Activated B cell treated with CpG ODN at 0.5 μM for 24 hours (primary cell): Measurements from ENCODE around the gene RPS2. TPM values are rescaled to one million over a fixed set of nuclear protein-coding genes. Genes with fewer than 3 reads are reported as not detected.

ENCODE experiments used
- ATAC-seq: fragments of 200-7000 bp; cut with Tn5 transposase; one replicate; pipeline ENCODE4 v1.10.0; 2021; ENCODE audit warnings: low read depth, mild to moderate bottlenecking, moderate library complexity
- CTCF ChIA-PET: fragments of 350-600 bp; sonication (Branson Sonifier 250); formaldehyde crosslinking; loops from one replicate; lab custom pipeline; 2021; ENCODE audit warnings: antibody characterized with exemption; lab: Charles Lee
- POLR2A ChIA-PET: fragments of 350-600 bp; sonication (Branson Sonifier 250); formaldehyde crosslinking; loops from one replicate; lab custom pipeline; 2021; ENCODE audit warnings: antibody characterized with exemption; lab: Charles Lee
- DNase-seq: peaks from one replicate; pipeline ENCODE4 v3.0.0; 2022
- H3K27ac Mint-ChIP-seq: one replicate; pipeline ENCODE4 v1.8.0; 2020; ENCODE audit warnings: mixed read lengths
- H3K27me3 Mint-ChIP-seq: one replicate; pipeline ENCODE4 v1.8.0; 2021; ENCODE audit warnings: mixed read lengths
- H3K36me3 Mint-ChIP-seq: one replicate; pipeline ENCODE4 v1.8.0; 2021; ENCODE audit warnings: low read depth, mixed read lengths
- H3K4me1 Mint-ChIP-seq: one replicate; pipeline ENCODE4 v1.8.0; 2021; ENCODE audit warnings: mixed read lengths
- H3K4me3 Mint-ChIP-seq: one replicate; pipeline ENCODE4 v1.8.0; 2020; ENCODE audit warnings: mild to moderate bottlenecking, mixed read lengths
- H3K9me3 Mint-ChIP-seq: one replicate; pipeline ENCODE4 v1.8.0; 2020; ENCODE audit warnings: mixed read lengths
- intact Hi-C: fragments of 100-400 bp; cut with micrococcal nuclease; formaldehyde crosslinking; loops from one replicate; pipeline ENCODE4 v1.15.1; 2024
- total RNA-seq: library from RNA; stranded (reverse); gene quantifications from 2 replicates; pipeline ENCODE4 v1.2.3, GENCODE V29; 2022
- TF ChIP-seq, protein P1 (sequence below): fragments of 200-600 bp; IDR thresholded peaks from one replicate; pipeline ENCODE4 v1.8.0; 2022; ENCODE audit warnings: antibody characterized with exemption, mild to moderate bottlenecking

RPS2 gene
- total RNA-seq, 1 donor from 2014 or later = 5,116 TPM

DNA sequence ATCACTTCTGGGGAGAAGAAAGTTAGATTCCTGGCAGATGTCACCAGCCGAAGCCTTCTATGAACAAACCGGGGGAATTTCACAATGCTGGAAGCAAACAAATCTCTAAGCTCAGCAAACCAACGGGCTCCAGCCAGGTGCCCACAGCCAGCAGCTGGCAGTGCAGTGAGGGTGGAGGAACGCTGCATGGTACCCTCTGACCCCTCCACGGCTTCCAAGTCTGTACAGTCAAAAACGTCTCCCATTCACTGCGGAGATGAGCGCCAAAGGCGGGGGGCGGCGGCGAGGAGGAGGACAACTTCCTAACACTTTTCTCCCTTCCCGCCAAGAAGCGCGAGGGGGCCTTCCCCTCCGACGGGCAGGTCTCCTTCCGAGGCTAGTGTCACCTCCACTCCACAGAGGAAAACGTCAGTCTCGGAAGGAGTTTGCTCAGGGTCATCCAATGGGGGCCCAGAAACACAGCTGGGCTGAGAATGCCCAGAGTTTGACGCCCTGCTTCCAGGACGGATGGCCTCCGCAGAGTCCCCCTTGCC lies 44.1 kb upstream of the RPS2 start:
- Mint-ChIP-seq H3K36me3 (peaks cover 14% of the 10 kb centered on the region), H3K27me3 (no peaks in the 10 kb centered on the region), H3K9me3 (no peaks in the 10 kb centered on the region), H3K27ac (peak overlapping the region; percentile 81), H3K4me3 (peak overlapping the region; percentile 84), H3K4me1 (peaks cover 47% of the 10 kb centered on the region)
- DNase-seq = no peak
- no peak for ATAC-seq
- ChIA-PET CTCF (no interaction called here), POLR2A (interaction anchor here (0.6 to 3.5 kb wide), 9 partner anchors 16 to 494 kb away, joined by 3 to 22 read pairs (median 4); partner anchors contain the start of genes GFER, RPS2, TBL3 and TRAF7)
- intact Hi-C loops = loop anchor here (1.0 to 5.0 kb wide), 6 partner anchors 14 to 674 kb away; partner anchors contain the start of genes KCTD5, MLST8, NTHL1 and RPS2
- TF ChIP-seq, protein P1, sequence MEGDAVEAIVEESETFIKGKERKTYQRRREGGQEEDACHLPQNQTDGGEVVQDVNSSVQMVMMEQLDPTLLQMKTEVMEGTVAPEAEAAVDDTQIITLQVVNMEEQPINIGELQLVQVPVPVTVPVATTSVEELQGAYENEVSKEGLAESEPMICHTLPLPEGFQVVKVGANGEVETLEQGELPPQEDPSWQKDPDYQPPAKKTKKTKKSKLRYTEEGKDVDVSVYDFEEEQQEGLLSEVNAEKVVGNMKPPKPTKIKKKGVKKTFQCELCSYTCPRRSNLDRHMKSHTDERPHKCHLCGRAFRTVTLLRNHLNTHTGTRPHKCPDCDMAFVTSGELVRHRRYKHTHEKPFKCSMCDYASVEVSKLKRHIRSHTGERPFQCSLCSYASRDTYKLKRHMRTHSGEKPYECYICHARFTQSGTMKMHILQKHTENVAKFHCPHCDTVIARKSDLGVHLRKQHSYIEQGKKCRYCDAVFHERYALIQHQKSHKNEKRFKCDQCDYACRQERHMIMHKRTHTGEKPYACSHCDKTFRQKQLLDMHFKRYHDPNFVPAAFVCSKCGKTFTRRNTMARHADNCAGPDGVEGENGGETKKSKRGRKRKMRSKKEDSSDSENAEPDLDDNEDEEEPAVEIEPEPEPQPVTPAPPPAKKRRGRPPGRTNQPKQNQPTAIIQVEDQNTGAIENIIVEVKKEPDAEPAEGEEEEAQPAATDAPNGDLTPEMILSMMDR = no peak

DNA sequence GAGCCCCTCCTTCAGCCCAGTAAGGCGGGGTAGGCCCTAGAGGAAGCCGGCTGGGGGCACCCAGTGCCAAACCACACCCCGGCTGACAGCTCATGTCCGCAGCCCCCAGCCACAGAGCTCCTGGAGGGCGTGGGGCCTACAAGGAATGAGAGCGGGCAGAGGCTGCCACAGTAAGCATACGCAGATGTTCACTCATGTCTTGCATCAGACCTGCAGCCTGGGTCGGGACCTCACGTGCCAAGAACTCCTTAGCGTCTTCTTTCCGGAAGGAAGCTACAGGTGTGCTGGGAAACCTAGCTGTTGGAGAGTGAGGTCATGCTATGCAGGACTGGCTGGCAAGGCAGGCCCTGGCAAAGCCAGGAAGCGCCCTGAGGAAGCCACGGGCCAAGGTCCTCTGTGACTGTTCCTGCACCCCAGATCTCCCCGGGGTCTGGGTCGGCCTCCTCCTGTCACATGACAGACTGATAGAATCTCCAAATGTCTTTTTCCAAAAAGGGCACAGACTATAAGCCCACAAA lies 43.4 kb upstream of the RPS2 start:
- Mint-ChIP-seq H3K27ac (peak overlapping the region; percentile 81), H3K27me3 (no peaks in the 10 kb centered on the region), H3K4me1 (peaks cover 47% of the 10 kb centered on the region), H3K4me3 (peak overlapping the region; percentile 84), H3K9me3 (no peaks in the 10 kb centered on the region), H3K36me3 (peaks cover 14% of the 10 kb centered on the region)
- CTCF ChIA-PET = no interaction called here
- DNase-seq (no peak), ATAC-seq (no peak)
- intact Hi-C loops = loop anchor here (2.0 to 5.0 kb wide), 4 partner anchors 15 to 674 kb away; partner anchors contain the start of genes KCTD5, MLST8 and RPS2
- POLR2A ChIA-PET = interaction anchor here (0.6 to 3.5 kb wide), 6 partner anchors 16 to 495 kb away, joined by 3 to 22 read pairs (median 8); partner anchors contain the start of genes MSRB1, RPS2 and TRAF7
- TF ChIP-seq, protein P1 = no peak

DNA sequence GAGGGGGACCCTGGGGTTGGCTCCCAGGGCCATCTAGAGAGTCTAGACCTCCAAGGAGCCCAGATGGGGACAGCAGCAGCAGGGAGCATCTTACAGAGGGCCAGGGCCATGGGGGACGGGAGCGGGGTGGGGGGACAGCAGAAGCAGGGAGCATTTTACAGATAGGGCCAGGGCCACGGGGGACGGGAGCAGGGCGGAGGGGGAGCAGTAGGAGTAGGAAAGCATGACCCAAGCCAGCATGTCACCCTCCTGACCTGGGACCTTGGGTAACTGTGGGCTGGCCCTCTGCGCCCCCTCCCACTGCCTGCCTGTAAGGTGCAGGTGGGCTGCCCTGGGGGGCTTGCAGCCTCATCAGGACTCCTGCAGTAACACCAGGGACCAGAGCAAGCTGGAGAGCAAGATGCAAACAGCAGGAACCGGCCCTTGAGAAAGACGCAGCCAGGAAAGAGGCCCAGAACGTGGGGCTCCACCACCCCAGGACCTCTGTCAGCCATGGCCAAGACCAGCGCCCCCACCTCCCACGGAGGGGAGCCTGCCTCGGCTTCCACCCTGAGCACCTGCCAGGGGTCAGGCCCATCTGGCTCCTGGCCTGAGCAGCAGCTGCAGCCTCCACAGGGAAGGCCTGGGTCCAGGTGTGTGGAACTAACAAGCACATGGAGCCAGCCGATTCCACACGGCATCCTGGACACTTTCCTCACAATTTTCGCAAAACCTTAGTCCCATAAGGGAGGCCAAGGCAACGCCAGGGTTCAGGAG lies 42.6 kb upstream of the RPS2 start:
- H3K9me3 Mint-ChIP-seq = no peaks in the 10 kb centered on the region
- no peak overlapping the region for H3K27ac Mint-ChIP-seq
- intact Hi-C loops = loop anchor here (5.0 kb wide), 2 partner anchors 200 to 675 kb away; partner anchors contain the start of genes KCTD5 and MLST8
- ChIA-PET POLR2A (interaction anchor here (1.0 to 3.5 kb wide), 4 partner anchors 15 to 147 kb away, joined by 4 to 22 read pairs (median 16); partner anchors contain the start of genes MSRB1, RPS2 and TRAF7), CTCF (no interaction called here)
- H3K36me3 Mint-ChIP-seq = peaks cover 17% of the 10 kb centered on the region
- H3K27me3 Mint-ChIP-seq = no peaks in the 10 kb centered on the region
- no peak for DNase-seq
- H3K4me3 Mint-ChIP-seq = peak overlapping the region; percentile 84
- ATAC-seq = no peak
- TF ChIP-seq, protein P1 = no peak
- H3K4me1 Mint-ChIP-seq = peaks cover 47% of the 10 kb centered on the region

DNA sequence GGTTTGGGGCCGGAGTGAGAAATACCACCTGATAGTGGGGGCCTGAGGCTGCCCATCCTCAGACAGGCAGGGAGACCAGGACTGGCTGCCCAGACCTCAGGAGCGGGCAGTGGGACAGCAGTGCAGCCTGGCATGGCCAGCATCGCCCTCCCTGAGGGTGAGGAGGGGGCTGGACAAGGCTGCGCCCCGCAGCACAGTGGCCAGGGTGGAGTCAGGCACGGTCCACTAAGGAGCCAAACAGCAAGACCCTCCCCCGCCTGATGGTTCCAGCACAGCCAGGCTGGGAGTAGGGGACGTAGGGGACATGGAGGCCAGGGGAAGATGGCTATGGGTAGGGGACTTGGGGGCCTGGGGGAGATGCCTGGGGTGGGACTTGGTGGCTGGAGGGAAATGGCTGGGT lies 41.7 kb upstream of the RPS2 start:
- intact Hi-C loops = loop anchor here (5.0 kb wide), 2 partner anchors 201 to 676 kb away; partner anchors contain the start of genes KCTD5 and MLST8
- ChIA-PET CTCF (no interaction called here), POLR2A (interaction anchor here (0.5 kb wide), 1 partner anchor 11 kb away, joined by 3 read pairs; no protein-coding TSS in a partner anchor)
- DNase-seq = no peak
- peak overlapping the region; percentile 24 for H3K4me3 Mint-ChIP-seq
- TF ChIP-seq, protein P1 = no peak
- no peak overlapping the region for H3K27ac Mint-ChIP-seq
- H3K9me3 Mint-ChIP-seq = no peaks in the 10 kb centered on the region
- peaks cover 23% of the 10 kb centered on the region for H3K36me3 Mint-ChIP-seq
- no peaks in the 10 kb centered on the region for H3K27me3 Mint-ChIP-seq
- ATAC-seq = no peak
- H3K4me1 Mint-ChIP-seq = peaks cover 47% of the 10 kb centered on the region
